CD4-positive, alpha-beta T cell treated with Interleukin-10 for 1 hour (primary cell): ENCODE data around the gene ATXN7L2.

Source experiments
- DNase-seq: peaks from one replicate; pipeline ENCODE4 v3.0.0-alpha.2; 2020

Gene ATXN7L2

GRCh38 chr1:109499661-109500536, 16.2 kb downstream of the ATXN7L2 start:
- DNase-seq = peak; percentile 73

- no peak for DNase-seq
Observed at GRCh38 chr1:109500941-109501381, 17.3 kb downstream of the ATXN7L2 start.

DNA sequence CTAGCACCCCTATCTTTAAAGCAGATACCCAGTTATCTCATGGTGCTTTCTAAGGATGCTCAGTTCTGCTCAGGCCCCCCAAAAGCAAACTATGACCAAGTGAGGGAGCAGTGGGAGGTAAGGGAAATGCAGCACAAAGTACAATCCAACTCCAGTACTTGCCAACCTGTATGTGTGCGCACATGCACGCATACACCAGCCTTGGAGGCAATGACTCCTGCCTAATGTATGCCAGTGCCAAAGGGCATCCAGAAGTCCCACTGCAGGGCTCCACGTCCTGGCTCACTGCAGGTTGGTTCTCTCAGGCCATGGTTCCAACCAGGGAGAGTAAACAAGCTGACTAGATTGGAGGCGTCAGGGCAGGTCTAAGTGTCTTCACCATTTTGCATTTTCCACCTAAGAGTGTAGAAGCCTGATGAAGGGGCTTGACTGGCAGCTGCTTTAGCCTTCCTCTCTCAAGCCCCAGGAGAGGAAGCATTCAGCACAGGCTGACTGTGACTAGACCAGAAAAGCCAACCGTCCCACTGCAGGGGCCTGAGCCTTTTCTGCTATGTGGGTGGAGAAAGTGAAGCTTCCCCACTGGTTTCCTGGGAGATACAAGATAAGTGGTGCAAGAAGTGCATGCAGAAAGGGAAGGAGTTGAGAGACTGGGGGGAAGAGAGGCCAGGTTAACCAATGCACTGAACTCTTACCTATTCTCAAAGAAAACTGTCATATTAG, 18.1 kb downstream of the ATXN7L2 start:
- no peak for DNase-seq

DNA sequence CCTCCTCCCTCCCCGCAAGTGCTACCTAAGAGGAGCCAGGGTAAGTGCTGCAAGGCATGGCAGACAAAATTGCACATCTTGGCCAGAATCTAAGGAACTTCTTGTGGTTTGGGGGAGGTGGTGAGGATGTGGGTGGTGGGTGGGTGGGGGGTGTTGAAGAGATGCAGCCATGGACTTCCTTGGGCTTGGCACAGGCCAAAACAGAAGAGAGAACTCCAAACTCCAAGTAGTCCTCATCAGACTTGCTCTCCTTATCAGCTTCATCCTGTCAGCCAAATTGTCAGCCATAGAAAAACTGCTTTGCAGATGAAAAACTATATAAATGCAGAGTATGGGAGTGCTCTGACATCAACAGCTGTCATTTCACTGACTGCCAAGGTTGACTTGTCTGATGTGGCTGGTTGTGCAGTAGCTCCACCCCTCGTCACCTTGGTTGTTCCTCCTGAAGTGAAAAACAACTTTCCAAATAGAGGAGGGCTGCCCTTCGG, 18.7 kb downstream of the ATXN7L2 start:
- DNase-seq = peak; percentile 78

GRCh38 chr1:109503935-109504334, 20.2 kb downstream of the ATXN7L2 start:
- DNase-seq = peak; percentile 28

GRCh38 chr1:109504974-109505373, 21.3 kb downstream of the ATXN7L2 start:
- no peak for DNase-seq

DNA sequence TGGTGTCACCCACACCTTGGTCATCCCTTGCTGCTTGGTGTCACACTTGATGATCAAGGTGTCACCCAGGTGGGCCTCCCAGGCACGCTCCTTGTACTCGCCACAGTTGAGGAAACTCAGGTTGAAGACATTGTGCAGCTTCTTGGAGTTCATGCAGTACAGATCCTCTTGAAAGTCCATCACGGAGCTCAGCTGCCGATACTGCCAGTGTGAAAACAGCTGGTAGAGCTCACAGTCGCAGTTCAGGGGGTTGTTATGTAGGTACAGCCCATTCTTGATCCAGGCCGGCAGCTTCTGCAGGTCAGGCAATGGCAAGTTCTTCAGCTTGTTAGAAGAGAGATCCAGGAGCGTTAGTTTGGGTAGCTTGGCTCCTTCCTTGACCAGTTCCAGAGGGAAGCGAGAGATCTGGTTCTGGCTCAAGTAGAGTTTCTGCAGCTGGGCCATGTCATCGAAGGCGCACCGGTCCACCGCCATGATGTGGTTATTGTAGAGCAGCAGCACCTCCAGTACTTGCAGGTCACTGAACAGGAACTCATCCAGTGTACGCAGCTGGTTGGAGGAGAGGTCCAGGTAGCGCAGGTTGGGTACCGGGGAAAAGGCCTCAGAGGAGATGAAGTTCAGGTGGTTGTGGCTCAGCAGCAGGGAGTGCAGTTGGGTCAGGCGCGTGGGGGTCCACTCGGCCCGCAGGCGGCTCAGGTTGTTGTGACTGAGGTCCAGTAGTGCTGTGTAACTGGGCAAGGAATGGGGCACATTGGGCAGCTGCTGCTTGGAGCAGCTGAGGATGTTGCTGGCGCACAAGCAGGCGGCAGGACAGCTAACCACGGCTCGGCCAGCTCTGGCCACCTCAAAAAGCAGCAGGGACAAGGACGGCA, 24.5 kb downstream of the ATXN7L2 start:
- no peak for DNase-seq

DNA sequence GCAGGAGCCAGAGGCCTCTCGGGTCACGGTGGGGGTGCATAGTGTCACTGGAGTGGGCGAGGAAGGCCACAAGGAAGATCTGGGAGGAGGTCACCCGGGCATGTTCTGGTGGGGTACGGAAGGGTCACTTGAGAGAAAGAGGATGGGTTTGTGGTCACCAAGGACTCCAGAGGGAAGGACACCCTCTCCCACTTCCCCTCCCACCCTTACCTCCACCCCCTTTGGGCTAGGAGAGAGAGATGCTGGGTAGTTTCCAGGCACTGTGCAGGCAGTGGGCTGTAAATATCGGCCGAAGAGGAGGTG, 25.1 kb downstream of the ATXN7L2 start:
- DNase-seq = no peak

- DNase-seq = peak; percentile 68
Observed at GRCh38 chr1:109509176-109510134, 25.8 kb downstream of the ATXN7L2 start, which contains the start of gene AMIGO1. Gene AMIGO1, minus strand, starts transcription at chr1:109509727. Its CDS starts 815 bp downstream, at chr1:109508912.

- no peak for DNase-seq
Observed at GRCh38 chr1:109513110-109513710, 29.5 kb downstream of the ATXN7L2 start.

- no peak for DNase-seq
Observed at GRCh38 chr1:109514846-109515245, 31.1 kb downstream of the ATXN7L2 start.

- DNase-seq = no peak
Observed at GRCh38 chr1:109516872-109517271, 33.2 kb downstream of the ATXN7L2 start.

DNA sequence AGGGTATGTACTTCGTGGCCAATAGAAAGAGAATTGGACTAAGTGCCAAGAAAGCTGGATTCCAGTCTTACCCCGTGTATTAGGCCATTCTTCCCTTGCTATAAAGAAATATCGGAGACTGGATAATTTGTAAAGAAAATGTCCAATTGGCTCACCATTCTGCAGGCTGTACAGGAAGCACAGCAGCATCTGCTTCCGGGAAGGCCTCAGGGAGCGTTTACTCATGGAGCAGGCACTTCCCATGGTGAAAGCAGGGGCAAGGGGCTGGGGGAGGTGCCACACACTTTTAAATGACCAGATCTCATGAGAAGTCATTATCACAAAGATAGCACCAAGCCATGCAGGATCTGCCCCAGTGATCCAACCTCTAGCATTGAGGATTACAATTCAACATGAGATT, 33.6 kb downstream of the ATXN7L2 start:
- DNase-seq = no peak

GRCh38 chr1:109521002-109521951, 37.6 kb downstream of the ATXN7L2 start:
- no peak for DNase-seq

- DNase-seq = no peak
Observed at GRCh38 chr1:109522026-109522425, 38.3 kb downstream of the ATXN7L2 start.

- DNase-seq = no peak
Observed at GRCh38 chr1:109523706-109524105, 40.0 kb downstream of the ATXN7L2 start.

DNA sequence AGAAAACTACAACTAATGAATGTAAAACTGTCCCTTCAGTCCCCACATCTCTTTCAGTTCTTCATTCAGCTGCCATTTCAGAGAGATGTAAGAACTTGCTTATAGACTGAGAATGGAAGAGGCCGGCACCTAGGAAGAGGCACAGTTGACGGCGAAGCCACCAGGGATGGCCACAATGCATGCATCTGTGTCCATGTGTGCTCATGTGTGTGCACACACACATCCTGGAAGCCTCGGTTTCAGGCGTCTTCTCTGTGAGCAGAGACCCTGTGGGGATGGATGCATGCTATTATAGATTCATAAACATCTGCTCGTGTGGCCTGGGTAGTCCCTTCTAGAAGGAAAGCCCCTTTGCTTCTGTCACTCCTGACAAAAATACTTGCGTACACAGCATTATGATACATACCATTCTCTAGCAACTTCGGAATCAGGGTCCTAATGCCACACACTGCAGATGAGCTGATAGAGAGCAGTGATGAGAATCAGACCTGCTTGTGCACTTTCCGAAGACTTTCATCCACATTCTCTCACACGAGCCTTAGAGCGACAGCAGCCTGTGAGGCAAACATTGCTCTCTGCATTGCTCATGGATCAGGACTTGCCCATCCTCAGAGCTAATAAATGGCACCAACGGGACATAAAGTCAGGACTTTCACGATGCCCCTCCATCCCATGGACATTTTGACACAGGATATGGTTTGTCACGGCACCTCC, 43.5 kb downstream of the ATXN7L2 start:
- no peak for DNase-seq

- no peak for DNase-seq
Observed at GRCh38 chr1:109527846-109528695, 44.4 kb downstream of the ATXN7L2 start.
